ENCODE results near the gene LRMDA. TPM values are rescaled to one million over a fixed set of nuclear protein-coding genes. Genes with fewer than 3 reads are reported as not detected.

The LRMDA gene
- total RNA-seq, 2 experiments from 2014 or later: not detected

DNA sequence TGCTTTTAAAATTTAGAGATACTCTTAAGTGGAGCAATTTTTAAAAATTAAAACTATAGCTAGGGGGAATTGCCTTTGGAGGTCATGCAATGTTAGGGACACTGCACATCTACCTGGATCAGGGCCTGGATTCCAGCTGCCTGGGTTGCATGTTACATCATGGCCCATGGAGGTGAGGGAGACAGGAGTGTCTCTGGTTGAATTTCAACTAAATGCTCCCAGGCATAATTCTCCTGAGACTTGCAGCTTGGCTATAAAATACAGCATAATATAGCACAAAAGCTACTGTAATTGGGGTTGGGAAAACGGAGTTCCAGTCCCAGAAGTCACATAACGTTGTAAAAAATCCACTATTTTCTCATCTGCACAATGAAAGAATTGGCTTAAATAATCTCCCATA is 782.5 kb downstream of the LRMDA start:
- Histone ChIP-seq H3K9me3 (ENCODE audit: control insufficient read depth in 1 of 2, insufficient read depth in 1 of 2, low read length in 2 of 2) (peaks cover 0 to 8% of the 10 kb centered on the region in 2 experiments), H3K4me3 (ENCODE audit: low read length) (no peak overlapping the region), H3K27me3 (ENCODE audit: control insufficient read depth in 1 of 2, insufficient read depth in 2 of 2, low read length in 2 of 2) (no peaks in the 10 kb centered on the region), H3K36me3 (ENCODE audit: insufficient read depth, low read length) (no peaks in the 10 kb centered on the region), H3K27ac (ENCODE audit: low read depth in 1 of 2, low read length in 2 of 2) (no peak overlapping the region), H3K4me1 (ENCODE audit: insufficient read depth, low read length) (no peaks in the 10 kb centered on the region)
- Mint-ChIP-seq H3K4me3 (no peak overlapping the region), H3K27me3 (no peaks in the 10 kb centered on the region), H3K36me3 (ENCODE audit: low read depth) (no peaks in the 10 kb centered on the region), H3K4me1 (ENCODE audit: low read depth) (no peaks in the 10 kb centered on the region), H3K27ac (no peak overlapping the region), H3K9me3 (peaks cover 2% of the 10 kb centered on the region)
- CTCF ChIA-PET: no interaction called here
- ATAC-seq (ENCODE audit: poor library complexity): no peak
- no peak for DNase-seq
- POLR2A ChIA-PET: no interaction called here
- intact Hi-C loops (cut with DNase I, micrococcal nuclease): no loop called here
- TF ChIP-seq, protein P1, sequence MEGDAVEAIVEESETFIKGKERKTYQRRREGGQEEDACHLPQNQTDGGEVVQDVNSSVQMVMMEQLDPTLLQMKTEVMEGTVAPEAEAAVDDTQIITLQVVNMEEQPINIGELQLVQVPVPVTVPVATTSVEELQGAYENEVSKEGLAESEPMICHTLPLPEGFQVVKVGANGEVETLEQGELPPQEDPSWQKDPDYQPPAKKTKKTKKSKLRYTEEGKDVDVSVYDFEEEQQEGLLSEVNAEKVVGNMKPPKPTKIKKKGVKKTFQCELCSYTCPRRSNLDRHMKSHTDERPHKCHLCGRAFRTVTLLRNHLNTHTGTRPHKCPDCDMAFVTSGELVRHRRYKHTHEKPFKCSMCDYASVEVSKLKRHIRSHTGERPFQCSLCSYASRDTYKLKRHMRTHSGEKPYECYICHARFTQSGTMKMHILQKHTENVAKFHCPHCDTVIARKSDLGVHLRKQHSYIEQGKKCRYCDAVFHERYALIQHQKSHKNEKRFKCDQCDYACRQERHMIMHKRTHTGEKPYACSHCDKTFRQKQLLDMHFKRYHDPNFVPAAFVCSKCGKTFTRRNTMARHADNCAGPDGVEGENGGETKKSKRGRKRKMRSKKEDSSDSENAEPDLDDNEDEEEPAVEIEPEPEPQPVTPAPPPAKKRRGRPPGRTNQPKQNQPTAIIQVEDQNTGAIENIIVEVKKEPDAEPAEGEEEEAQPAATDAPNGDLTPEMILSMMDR (IDR thresholded peaks at IDR 0.05): no peak

DNA sequence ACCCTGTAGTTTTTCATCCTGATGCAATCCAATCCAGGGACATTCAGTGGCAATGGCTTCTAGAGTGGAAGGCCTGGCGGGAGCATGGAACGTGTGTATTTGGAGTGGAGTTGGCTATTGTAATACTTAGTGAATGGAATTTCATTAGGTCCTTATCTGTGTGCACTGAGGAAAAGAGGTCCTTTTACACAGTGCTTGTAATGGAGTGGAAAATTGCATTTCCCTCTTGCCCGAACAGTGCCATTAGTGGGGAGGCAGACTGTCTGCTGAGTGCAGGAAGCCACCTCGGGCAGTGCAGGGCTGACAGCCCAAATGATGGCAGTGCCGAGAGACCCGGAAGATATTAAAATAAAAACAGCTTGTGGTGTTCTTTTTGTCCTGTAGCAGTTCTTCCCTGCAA is 786.6 kb downstream of the LRMDA start:
- CTCF ChIA-PET: no interaction called here
- H3K4me1 Mint-ChIP-seq (ENCODE audit: low read depth): no peaks in the 10 kb centered on the region
- no peaks in the 10 kb centered on the region for H3K36me3 Mint-ChIP-seq (ENCODE audit: low read depth)
- POLR2A ChIA-PET: no interaction called here
- Histone ChIP-seq H3K36me3 (ENCODE audit: insufficient read depth, low read length) (no peaks in the 10 kb centered on the region), H3K27me3 (ENCODE audit: control insufficient read depth in 1 of 2, insufficient read depth in 2 of 2, low read length in 2 of 2) (no peaks in the 10 kb centered on the region), H3K4me3 (ENCODE audit: low read length) (no peak overlapping the region), H3K27ac (ENCODE audit: low read depth in 1 of 2, low read length in 2 of 2) (no peak overlapping the region), H3K4me1 (ENCODE audit: insufficient read depth, low read length) (no peaks in the 10 kb centered on the region), H3K9me3 (ENCODE audit: control insufficient read depth in 1 of 2, insufficient read depth in 1 of 2, low read length in 2 of 2) (peaks cover 0 to 8% of the 10 kb centered on the region in 2 experiments)
- peaks cover 2% of the 10 kb centered on the region for H3K9me3 Mint-ChIP-seq
- H3K27ac Mint-ChIP-seq: no peak overlapping the region
- TF ChIP-seq, protein P1 (IDR thresholded peaks at IDR 0.05): no peak
- no peaks in the 10 kb centered on the region for H3K27me3 Mint-ChIP-seq
- DNase-seq (no peak), ATAC-seq (ENCODE audit: poor library complexity) (no peak)
- no peak overlapping the region for H3K4me3 Mint-ChIP-seq
- intact Hi-C loops (cut with DNase I, micrococcal nuclease): no loop called here

DNA sequence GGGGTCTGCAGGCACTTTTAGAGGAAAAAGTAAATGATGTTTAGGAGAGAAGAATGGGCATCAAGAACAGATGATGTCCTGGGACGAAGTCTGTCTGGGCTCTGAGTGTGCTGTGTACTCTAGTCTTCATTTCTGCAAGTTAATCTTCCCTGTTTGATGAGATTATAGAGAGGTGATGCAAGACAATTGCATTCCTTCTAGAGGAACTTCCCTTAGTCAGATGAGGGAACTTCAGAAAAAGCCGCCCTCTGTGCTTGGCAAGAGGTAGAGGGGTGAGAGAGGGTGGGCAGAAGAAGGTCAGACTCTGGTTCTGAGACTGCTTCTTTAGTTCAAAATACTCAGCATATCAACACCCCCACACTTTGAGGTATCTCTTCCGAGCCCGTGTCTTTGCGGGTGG is 797.9 kb downstream of the LRMDA start:
- no peaks in the 10 kb centered on the region for H3K4me1 ChIP-seq (ENCODE audit: insufficient read depth, low read length)
- Mint-ChIP-seq H3K9me3 (no peaks in the 10 kb centered on the region), H3K27me3 (no peaks in the 10 kb centered on the region), H3K36me3 (ENCODE audit: low read depth) (no peaks in the 10 kb centered on the region), H3K4me1 (ENCODE audit: low read depth) (no peaks in the 10 kb centered on the region), H3K27ac (no peak overlapping the region), H3K4me3 (no peak overlapping the region)
- H3K27me3 ChIP-seq (ENCODE audit: control insufficient read depth in 1 of 2, insufficient read depth in 2 of 2, low read length in 2 of 2): no peaks in the 10 kb centered on the region
- ATAC-seq (ENCODE audit: poor library complexity) (no peak), DNase-seq (no peak)
- no peaks in the 10 kb centered on the region for H3K36me3 ChIP-seq (ENCODE audit: insufficient read depth, low read length)
- H3K9me3 ChIP-seq (ENCODE audit: control insufficient read depth in 1 of 2, insufficient read depth in 1 of 2, low read length in 2 of 2): no peaks in the 10 kb centered on the region
- ChIA-PET POLR2A (no interaction called here), CTCF (no interaction called here)
- TF ChIP-seq, protein P1 (IDR thresholded peaks at IDR 0.05): no peak
- H3K4me3 ChIP-seq (ENCODE audit: low read length): no peak overlapping the region
- H3K27ac ChIP-seq (ENCODE audit: low read depth in 1 of 2, low read length in 2 of 2): no peak overlapping the region
- intact Hi-C loops (cut with DNase I, micrococcal nuclease): no loop called here
